AG04450 (cell line): ENCODE results near the gene SLC46A1. TPM values are rescaled to one million over a fixed set of nuclear protein-coding genes. Genes with fewer than 3 reads are reported as not detected.

Experiments used
- CTCF ChIA-PET: fragments of 300-600, 350-600 bp; formaldehyde crosslinking; extraction: SDS; loops from one replicate; lab custom pipeline; 2022; ENCODE audit warnings: antibody characterized with exemption, inconsistent platforms; lab: Charles Lee
- POLR2A ChIA-PET: fragments of 350-600 bp; formaldehyde crosslinking; extraction: SDS; loops from one replicate; lab custom pipeline; 2021; ENCODE audit warnings: antibody characterized with exemption, inconsistent platforms; lab: Yijun Ruan, JAX
- DNase-seq: peaks from one replicate; pipeline ENCODE4 v3.0.0-alpha.2; 2011; ENCODE audit warnings: low read depth, low spot score
- H3K27ac ChIP-seq: one replicate; pipeline ENCODE4 v1.5.1; 2012; ENCODE audit warnings: low read depth, low read length, control low read depth
- H3K27me3 ChIP-seq: one replicate; pipeline ENCODE4 v1.6.0; 2012; ENCODE audit warnings: low read length; ENCODE audit not compliant: control insufficient read depth, insufficient read depth
- H3K4me3 ChIP-seq: 2 replicates; pipeline ENCODE4 v1.5.1; 2011; ENCODE audit warnings: mild to moderate bottlenecking, low read depth, low read length, control low read depth
- H3K9me3 ChIP-seq: 2 replicates; pipeline ENCODE4 v1.5.1; 2012; ENCODE audit warnings: low read length; ENCODE audit not compliant: control insufficient read depth, insufficient read depth
- polyA plus RNA-seq: library from polyadenylated mRNA; depleted of rRNA; stranded (reverse); fragments of >200 nt; gene quantifications from 2 replicates; pipeline ENCODE4 v1.2.3, GENCODE V29; 2011; rRNA removed
- TF ChIP-seq, protein P1 (sequence below): IDR thresholded peaks from 2 replicates; pipeline ENCODE4 v1.5.1; 2011; ENCODE audit warnings: low read depth, low read length, control low read depth, inconsistent platforms

Gene SLC46A1
- polyA plus RNA-seq, 1 experiment, result 2.5 TPM

DNA sequence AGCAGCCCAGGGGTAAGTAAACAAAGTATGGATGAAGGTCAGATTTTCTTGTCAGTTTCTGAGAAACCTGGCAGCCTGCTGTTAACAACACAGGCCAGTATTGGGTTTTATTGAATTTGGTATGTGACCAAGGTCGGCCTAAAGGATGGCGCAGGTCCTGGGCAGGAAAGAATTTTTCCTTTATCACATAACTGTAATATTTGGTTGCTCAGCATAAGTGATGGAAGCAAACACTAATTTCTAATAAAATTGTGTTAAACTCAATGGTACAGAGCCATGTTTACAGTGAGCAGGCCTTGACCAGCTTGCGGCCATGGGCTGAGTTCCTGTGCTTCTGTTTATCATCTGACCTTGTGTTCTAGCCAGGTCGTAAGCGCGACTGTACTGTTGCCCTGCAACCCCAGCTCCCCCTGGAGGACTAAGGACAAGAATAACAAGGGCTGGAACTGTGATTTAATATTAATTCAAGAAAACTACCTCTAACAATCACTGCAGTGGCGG lies 59.2 kb downstream of the SLC46A1 start:
- H3K27ac ChIP-seq, result peak overlapping the region; percentile 89
- TF ChIP-seq, protein P1, sequence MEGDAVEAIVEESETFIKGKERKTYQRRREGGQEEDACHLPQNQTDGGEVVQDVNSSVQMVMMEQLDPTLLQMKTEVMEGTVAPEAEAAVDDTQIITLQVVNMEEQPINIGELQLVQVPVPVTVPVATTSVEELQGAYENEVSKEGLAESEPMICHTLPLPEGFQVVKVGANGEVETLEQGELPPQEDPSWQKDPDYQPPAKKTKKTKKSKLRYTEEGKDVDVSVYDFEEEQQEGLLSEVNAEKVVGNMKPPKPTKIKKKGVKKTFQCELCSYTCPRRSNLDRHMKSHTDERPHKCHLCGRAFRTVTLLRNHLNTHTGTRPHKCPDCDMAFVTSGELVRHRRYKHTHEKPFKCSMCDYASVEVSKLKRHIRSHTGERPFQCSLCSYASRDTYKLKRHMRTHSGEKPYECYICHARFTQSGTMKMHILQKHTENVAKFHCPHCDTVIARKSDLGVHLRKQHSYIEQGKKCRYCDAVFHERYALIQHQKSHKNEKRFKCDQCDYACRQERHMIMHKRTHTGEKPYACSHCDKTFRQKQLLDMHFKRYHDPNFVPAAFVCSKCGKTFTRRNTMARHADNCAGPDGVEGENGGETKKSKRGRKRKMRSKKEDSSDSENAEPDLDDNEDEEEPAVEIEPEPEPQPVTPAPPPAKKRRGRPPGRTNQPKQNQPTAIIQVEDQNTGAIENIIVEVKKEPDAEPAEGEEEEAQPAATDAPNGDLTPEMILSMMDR, result peak; percentile 46
- H3K27me3 ChIP-seq, result no peaks in the 10 kb centered on the region
- H3K4me3 ChIP-seq, result no peak overlapping the region
- POLR2A ChIA-PET, result interaction anchor here (0.9 to 3.4 kb wide), 3 partner anchors 9 to 11 kb away, joined by 3 to 28 read pairs (median 24); partner anchors contain the start of genes IFT20, POLDIP2 and TNFAIP1
- CTCF ChIA-PET, result interaction anchor here (0.8 kb wide), 1 partner anchor 194 kb away, joined by 3 read pairs; no protein-coding TSS in a partner anchor
- no peak for DNase-seq
- no peaks in the 10 kb centered on the region for H3K9me3 ChIP-seq

DNA sequence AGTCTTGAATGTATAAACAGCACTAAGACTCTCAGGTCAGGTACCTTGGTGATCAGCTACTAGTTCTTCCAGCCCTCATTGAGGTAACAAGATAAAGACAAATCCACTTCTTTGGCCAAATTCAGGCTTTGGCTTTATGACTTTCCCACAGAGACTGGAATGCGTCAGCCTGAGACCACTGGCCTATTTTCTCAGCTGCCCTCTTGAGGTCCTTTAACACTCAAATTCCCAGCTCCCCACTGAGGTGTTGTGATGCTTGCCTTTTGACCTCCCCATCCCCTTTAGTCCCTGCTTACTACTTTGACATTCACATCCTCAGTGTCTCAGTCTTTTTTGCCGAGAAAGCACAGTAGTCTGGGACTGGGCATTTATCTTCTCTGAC lies 59.8 kb downstream of the SLC46A1 start:
- DNase-seq, result no peak
- ChIA-PET CTCF (interaction anchor here (0.8 kb wide), 1 partner anchor 195 kb away, joined by 3 read pairs; no protein-coding TSS in a partner anchor), POLR2A (interaction anchor here (2.2 to 3.4 kb wide), 2 partner anchors 11 kb away, joined by 24 to 28 read pairs; partner anchors contain the start of genes IFT20, POLDIP2 and TNFAIP1)
- Histone ChIP-seq H3K4me3 (no peak overlapping the region), H3K9me3 (no peaks in the 10 kb centered on the region), H3K27me3 (no peaks in the 10 kb centered on the region), H3K27ac (peak overlapping the region; percentile 89)
- TF ChIP-seq, protein P1, result no peak

- DNase-seq, result no peak
- POLR2A ChIA-PET, result interaction anchor here (2.2 to 3.4 kb wide), 2 partner anchors 10 to 12 kb away, joined by 24 to 28 read pairs; partner anchors contain the start of genes IFT20, POLDIP2 and TNFAIP1
- Histone ChIP-seq H3K27ac (peak overlapping the region; percentile 43), H3K4me3 (no peak overlapping the region), H3K9me3 (no peaks in the 10 kb centered on the region), H3K27me3 (no peaks in the 10 kb centered on the region)
- TF ChIP-seq, protein P1, result no peak
- CTCF ChIA-PET, result interaction anchor here (0.8 kb wide), 1 partner anchor 195 kb away, joined by 3 read pairs; no protein-coding TSS in a partner anchor
Observed at GRCh38 chr17:28345419-28346198, 60.4 kb downstream of the SLC46A1 start.

Other genes starting within 250 kb of the SLC46A1 start
- gene TMEM97, start 87.0 kb downstream of the SLC46A1 start, polyA plus RNA-seq, result 12.1 and 16.1 TPM in 2 replicates
- gene IFT20, start 70.7 kb downstream of the SLC46A1 start, polyA plus RNA-seq, result 43.5 and 67.1 TPM in 2 replicates
- gene TNFAIP1, start 70.5 kb downstream of the SLC46A1 start, polyA plus RNA-seq, result 51.2 and 64.7 TPM in 2 replicates
- 84.7 and 97.7 TPM in 2 replicates for gene POLDIP2, start 48.7 kb downstream of the SLC46A1 start, polyA plus RNA-seq
- gene SEBOX, start 41.0 kb downstream of the SLC46A1 start, polyA plus RNA-seq, result not detected in 2 replicates
- gene VTN, start 35.9 kb downstream of the SLC46A1 start, polyA plus RNA-seq, result 0.53 and 1.3 TPM in 2 replicates
- 6.2 and 6.7 TPM in 2 replicates for gene SARM1, start 34.5 kb downstream of the SLC46A1 start, polyA plus RNA-seq
- not detected in 2 replicates for gene SLC13A2, start 67.4 kb upstream of the SLC46A1 start, polyA plus RNA-seq
- not detected in 2 replicates for gene FOXN1, start 100.1 kb upstream of the SLC46A1 start, polyA plus RNA-seq
- gene UNC119, start 146.4 kb upstream of the SLC46A1 start, polyA plus RNA-seq, result 51.2 and 54.3 TPM in 2 replicates
- 51.8 and 64.8 TPM in 2 replicates for gene PIGS, start 165.3 kb upstream of the SLC46A1 start, polyA plus RNA-seq
- gene ALDOC, start 170.7 kb upstream of the SLC46A1 start, polyA plus RNA-seq, result 46.3 and 48.6 TPM in 2 replicates
- 17.0 and 17.4 TPM in 2 replicates for gene SPAG5, start 192.8 kb upstream of the SLC46A1 start, polyA plus RNA-seq
- gene RSKR, start 208.0 kb upstream of the SLC46A1 start, polyA plus RNA-seq, result 4.6 and 6.0 TPM in 2 replicates
- 141 and 156 TPM in 2 replicates for gene BLTP2, start 238.9 kb upstream of the SLC46A1 start, polyA plus RNA-seq